Astrocyte of the cerebellum (primary cell): ENCODE data around the gene ALDH3B1.

Experiments
- DNase-seq: peaks from one replicate; pipeline ENCODE4 v3.0.0-alpha.2; 2011; ENCODE audit warnings: low read depth
- H3K4me3 ChIP-seq: 2 replicates; pipeline ENCODE4 v1.5.1; 2011; ENCODE audit warnings: mild to moderate bottlenecking, low read depth, low read length, moderate library complexity
- CTCF ChIP-seq: IDR thresholded peaks from 2 replicates; pipeline ENCODE4 v1.5.1; 2012; ENCODE audit warnings: low read length, low read depth, moderate library complexity, mild to moderate bottlenecking; ENCODE audit errors: missing control alignments
- in situ Hi-C: cut with HindIII; loops from 2 replicates; pipeline ENCODE4 v1.10.0; 2017; ENCODE audit warnings: low sequenced_read_pairs

ALDH3B1 gene

GRCh38 chr11:68047437-68048290 is 37.5 kb downstream of the ALDH3B1 start:
- TF ChIP-seq CTCF, result no peak
- in situ Hi-C loops, result no loop called here
- DNase-seq, result no peak
- H3K4me3 ChIP-seq, result no peak overlapping the region

GRCh38 chr11:68048681-68049508 is 38.8 kb downstream of the ALDH3B1 start:
- no peak for TF ChIP-seq CTCF
- in situ Hi-C loops, result no loop called here
- no peak overlapping the region for H3K4me3 ChIP-seq
- DNase-seq, result no peak

- no peak for TF ChIP-seq CTCF
- in situ Hi-C loops, result no loop called here
- DNase-seq, result no peak
- H3K4me3 ChIP-seq, result no peak overlapping the region
Measured at GRCh38 chr11:68049509-68050370, 39.6 kb downstream of the ALDH3B1 start.

GRCh38 chr11:68050371-68050841 is 40.3 kb downstream of the ALDH3B1 start:
- no peak overlapping the region for H3K4me3 ChIP-seq
- in situ Hi-C loops, result no loop called here
- TF ChIP-seq CTCF, result no peak
- no peak for DNase-seq

- no peak for TF ChIP-seq CTCF
- DNase-seq, result no peak
- H3K4me3 ChIP-seq, result no peak overlapping the region
- in situ Hi-C loops, result no loop called here
Measured at GRCh38 chr11:68051191-68052136, 41.3 kb downstream of the ALDH3B1 start.
